Mesodermal cell (in vitro differentiated cells): ENCODE measurements around the gene PLD5.

Experiments
- H3K27ac ChIP-seq: 2 replicates; pipeline ENCODE4 v1.7.0; 2013; ENCODE audit warnings: mild to moderate bottlenecking, low read depth, low read length, moderate library complexity; ENCODE audit not compliant: severe bottlenecking
- H3K36me3 ChIP-seq: 2 replicates; pipeline ENCODE4 v1.7.1; 2013; ENCODE audit warnings: mild to moderate bottlenecking, low read length, moderate library complexity; ENCODE audit not compliant: control insufficient read depth, insufficient read depth
- H3K4me1 ChIP-seq: one replicate; pipeline ENCODE4 v1.7.1; 2013; ENCODE audit warnings: mild to moderate bottlenecking, low read length; ENCODE audit not compliant: insufficient read depth, control insufficient read depth, poor library complexity, severe bottlenecking
- H3K4me3 ChIP-seq: 2 replicates; pipeline ENCODE4 v1.7.0; 2013; ENCODE audit warnings: low read length, control low read depth, mild to moderate bottlenecking; ENCODE audit not compliant: insufficient read depth, poor library complexity, severe bottlenecking; ENCODE audit errors: extremely low read depth
- H3K9me3 ChIP-seq: 2 replicates; pipeline ENCODE4 v1.7.1; 2013; ENCODE audit warnings: mild to moderate bottlenecking, low read length, moderate library complexity; ENCODE audit not compliant: control insufficient read depth
- whole genome bisulfite sequencing, 2 experiments: methylation state at CpG; one replicate each; pipeline ENCODE4 v1.1.5; 2013; ENCODE audit warnings: missing lambda C conversion rate in 2 of 2; ENCODE audit not compliant: insufficient coverage in 2 of 2; 5-methylcytosine and 5-hydroxymethylcytosine counted together

The PLD5 gene

DNA sequence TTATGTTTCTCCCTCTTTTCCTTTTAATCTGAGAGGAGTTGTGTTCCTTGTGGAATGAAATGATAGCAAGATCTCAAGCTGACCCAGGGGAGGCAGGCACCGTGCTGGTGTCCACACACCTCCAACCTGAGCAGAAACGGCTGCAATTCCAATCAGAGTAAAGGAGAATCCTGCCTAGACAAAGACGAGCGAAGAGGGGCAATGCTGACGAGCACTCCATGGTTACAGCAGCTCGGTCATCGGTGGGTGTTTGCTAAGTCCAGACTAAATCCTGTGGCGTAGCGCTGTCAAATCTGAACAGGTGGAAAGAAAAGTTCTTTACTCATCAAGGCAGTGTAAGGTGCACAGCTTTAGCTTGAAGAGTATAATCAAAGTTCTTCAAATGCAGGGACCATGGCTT, 74.8 kb downstream of the PLD5 start:
- WGBS, 2 experiments = 85 to 90% methylated on average over 9 of the region's 9 CpGs
- no peaks in the 10 kb centered on the region for H3K36me3 ChIP-seq
- H3K4me1 ChIP-seq = peaks cover 6% of the 10 kb centered on the region
- no peak overlapping the region for H3K4me3 ChIP-seq
- no peaks in the 10 kb centered on the region for H3K9me3 ChIP-seq
- H3K27ac ChIP-seq = no peak overlapping the region

DNA sequence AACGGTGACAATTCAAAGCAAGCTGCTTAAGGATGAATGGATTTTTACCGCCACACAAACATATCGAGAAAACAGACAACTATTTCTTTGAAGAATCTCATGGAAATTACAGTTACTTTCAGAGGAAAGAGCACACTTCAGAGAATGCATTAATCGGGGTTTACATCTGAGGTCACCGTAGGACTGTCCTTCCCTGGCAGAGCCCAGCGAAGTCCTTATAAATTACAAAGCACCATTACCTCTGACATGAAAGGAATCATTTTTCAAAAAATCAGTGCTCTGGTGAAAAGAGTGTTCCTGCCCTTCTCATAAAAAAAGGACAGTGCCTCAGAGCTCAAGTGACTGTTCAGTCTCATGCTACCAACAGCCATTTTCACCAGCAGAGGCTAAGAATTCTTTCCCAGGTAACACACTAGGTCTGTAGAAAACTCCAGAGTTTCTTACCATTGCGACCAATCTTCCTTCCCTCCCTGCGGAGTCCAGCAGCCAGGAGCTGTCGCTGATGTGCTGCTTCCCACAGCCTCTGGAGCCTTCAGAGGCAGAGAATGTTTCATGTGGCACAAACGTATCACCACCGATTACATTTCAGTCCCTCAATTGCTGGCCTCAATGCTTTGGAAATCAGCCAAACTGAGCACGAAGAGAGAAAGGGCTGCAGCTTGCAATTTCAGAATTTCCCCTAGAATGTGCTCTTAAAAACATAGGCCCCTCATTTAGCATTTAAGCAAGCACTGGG, 75.4 kb downstream of the PLD5 start:
- Histone ChIP-seq H3K4me3 (no peak overlapping the region), H3K4me1 (peaks cover 6% of the 10 kb centered on the region), H3K27ac (no peak overlapping the region), H3K9me3 (no peaks in the 10 kb centered on the region), H3K36me3 (no peaks in the 10 kb centered on the region)
- 68 to 83% methylated on average over 8 to 9 of the region's 12 CpGs for WGBS, 2 experiments

- 72 to 95% methylated on average over 2 to 3 of the region's 7 CpGs for WGBS, 2 experiments
- H3K27ac ChIP-seq = no peak overlapping the region
- no peak overlapping the region for H3K4me3 ChIP-seq
- H3K4me1 ChIP-seq = peaks cover 6% of the 10 kb centered on the region
- no peaks in the 10 kb centered on the region for H3K36me3 ChIP-seq
- H3K9me3 ChIP-seq = no peaks in the 10 kb centered on the region
Measured at GRCh38 chr1:242447689-242448088, 76.8 kb downstream of the PLD5 start.

GRCh38 chr1:242440757-242441156, 83.7 kb downstream of the PLD5 start:
- H3K9me3 ChIP-seq = no peaks in the 10 kb centered on the region
- H3K27ac ChIP-seq = no peak overlapping the region
- no CpG with 5 or more reads among the region's 1 CpG for WGBS, 2 experiments
- H3K4me1 ChIP-seq = no peaks in the 10 kb centered on the region
- H3K4me3 ChIP-seq = no peak overlapping the region
- H3K36me3 ChIP-seq = no peaks in the 10 kb centered on the region

DNA sequence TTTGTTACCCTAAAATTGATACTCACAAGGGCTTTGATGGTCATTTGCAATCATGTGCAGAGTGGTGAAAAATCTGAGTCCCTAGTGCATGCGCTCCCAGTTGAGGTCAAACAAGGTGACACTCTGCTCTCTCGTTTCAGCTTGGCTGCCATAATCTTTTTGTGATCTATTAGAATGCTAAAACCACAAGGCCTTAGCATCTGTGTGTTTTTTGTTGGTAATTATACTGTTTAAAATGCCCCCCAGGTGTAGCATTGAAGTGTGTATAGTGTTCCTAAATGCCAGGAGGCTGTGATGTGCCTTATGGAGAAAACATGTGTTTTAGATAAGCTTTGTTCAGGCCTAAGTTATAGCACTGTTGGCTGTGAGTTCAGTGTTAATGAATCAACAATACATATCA, 89.3 kb downstream of the PLD5 start:
- no peaks in the 10 kb centered on the region for H3K36me3 ChIP-seq
- H3K27ac ChIP-seq = no peak overlapping the region
- no peaks in the 10 kb centered on the region for H3K9me3 ChIP-seq
- 89 to 100% methylated on average over 1 to 2 of the region's 2 CpGs for WGBS, 2 experiments
- no peaks in the 10 kb centered on the region for H3K4me1 ChIP-seq
- H3K4me3 ChIP-seq = no peak overlapping the region

GRCh38 chr1:242432491-242433095, 91.9 kb downstream of the PLD5 start:
- 75 to 88% methylated on average over 1 to 2 of the region's 6 CpGs for WGBS, 2 experiments
- H3K36me3 ChIP-seq = no peaks in the 10 kb centered on the region
- no peaks in the 10 kb centered on the region for H3K9me3 ChIP-seq
- no peak overlapping the region for H3K4me3 ChIP-seq
- H3K27ac ChIP-seq = no peak overlapping the region
- H3K4me1 ChIP-seq = no peaks in the 10 kb centered on the region

GRCh38 chr1:242431786-242432185, 92.7 kb downstream of the PLD5 start:
- H3K27ac ChIP-seq = no peak overlapping the region
- H3K36me3 ChIP-seq = no peaks in the 10 kb centered on the region
- WGBS, 2 experiments = 100% methylated on average over 1 to 2 of the region's 3 CpGs
- H3K4me3 ChIP-seq = no peak overlapping the region
- no peaks in the 10 kb centered on the region for H3K9me3 ChIP-seq
- no peaks in the 10 kb centered on the region for H3K4me1 ChIP-seq

DNA sequence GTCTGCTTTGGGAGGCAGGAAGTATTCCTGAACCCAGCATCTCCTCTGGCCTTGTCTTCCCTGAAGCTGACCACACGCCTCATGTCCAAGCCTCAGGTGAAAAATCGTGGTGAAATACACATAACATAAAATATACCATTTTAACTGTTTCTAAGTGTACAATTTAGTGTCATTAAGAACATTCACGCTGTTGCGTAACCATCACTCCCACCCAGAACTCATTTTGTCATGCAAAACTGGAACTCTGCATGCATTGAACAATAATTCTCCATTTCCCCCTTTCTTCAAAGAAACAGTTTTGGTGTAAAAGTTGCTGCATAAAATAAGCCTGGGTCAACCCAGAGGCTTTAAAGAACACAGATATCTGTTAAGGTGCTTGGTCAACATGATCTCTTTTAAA, 93.5 kb downstream of the PLD5 start:
- no peaks in the 10 kb centered on the region for H3K36me3 ChIP-seq
- H3K4me1 ChIP-seq = no peaks in the 10 kb centered on the region
- WGBS, 2 experiments = 93 to 100% methylated on average over 2 to 3 of the region's 4 CpGs
- no peak overlapping the region for H3K4me3 ChIP-seq
- H3K27ac ChIP-seq = no peak overlapping the region
- no peaks in the 10 kb centered on the region for H3K9me3 ChIP-seq

GRCh38 chr1:242428399-242429190, 95.9 kb downstream of the PLD5 start:
- H3K27ac ChIP-seq = no peak overlapping the region
- 83 to 90% methylated on average over 3 to 6 of the region's 8 CpGs for WGBS, 2 experiments
- no peaks in the 10 kb centered on the region for H3K9me3 ChIP-seq
- H3K36me3 ChIP-seq = no peaks in the 10 kb centered on the region
- H3K4me3 ChIP-seq = no peak overlapping the region
- H3K4me1 ChIP-seq = no peaks in the 10 kb centered on the region

DNA sequence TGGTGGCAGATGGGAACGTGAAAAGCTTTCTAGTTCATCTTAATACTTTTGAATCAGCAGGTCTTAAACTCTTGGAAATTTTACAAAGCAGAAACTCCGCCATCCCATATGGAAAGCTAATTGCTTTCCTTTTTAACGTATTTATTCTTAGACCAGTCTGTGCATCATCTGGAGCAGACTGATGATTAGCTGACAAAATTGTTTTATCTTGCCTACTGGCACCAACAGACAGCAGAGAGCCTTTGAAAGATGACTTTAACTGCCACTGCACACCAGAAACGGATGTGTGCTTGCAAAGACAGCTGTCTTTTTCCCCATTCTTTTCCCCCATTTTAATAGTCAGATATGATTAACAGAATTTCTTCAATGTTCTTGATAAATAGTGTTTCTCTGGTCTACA, 97.0 kb downstream of the PLD5 start:
- Histone ChIP-seq H3K4me3 (no peak overlapping the region), H3K27ac (no peak overlapping the region), H3K9me3 (no peaks in the 10 kb centered on the region), H3K36me3 (no peaks in the 10 kb centered on the region), H3K4me1 (no peaks in the 10 kb centered on the region)
- 88 to 100% methylated on average over 2 to 3 of the region's 4 CpGs for WGBS, 2 experiments
